GM12891 (cell line): ENCODE data around the gene UQCRH.

ENCODE experiments used
- POLR2A ChIP-seq: IDR thresholded peaks from 2 replicates; pipeline ENCODE4 v1.6.1; 2011; ENCODE audit warnings: low read depth, low read length, control low read depth
- POLR2AphosphoS5 ChIP-seq: IDR thresholded peaks from 2 replicates; pipeline ENCODE4 v1.6.1; 2011; ENCODE audit warnings: low read depth, low read length, control low read depth
- POU2F2 ChIP-seq: IDR thresholded peaks from 2 replicates; pipeline ENCODE4 v1.6.1; 2011; ENCODE audit warnings: low read depth, mild to moderate bottlenecking, control low read depth, low read length, moderate library complexity
- TAF1 ChIP-seq: IDR thresholded peaks from 2 replicates; pipeline ENCODE4 v1.6.1; 2011; ENCODE audit warnings: low read depth, low read length, control low read depth

DNA sequence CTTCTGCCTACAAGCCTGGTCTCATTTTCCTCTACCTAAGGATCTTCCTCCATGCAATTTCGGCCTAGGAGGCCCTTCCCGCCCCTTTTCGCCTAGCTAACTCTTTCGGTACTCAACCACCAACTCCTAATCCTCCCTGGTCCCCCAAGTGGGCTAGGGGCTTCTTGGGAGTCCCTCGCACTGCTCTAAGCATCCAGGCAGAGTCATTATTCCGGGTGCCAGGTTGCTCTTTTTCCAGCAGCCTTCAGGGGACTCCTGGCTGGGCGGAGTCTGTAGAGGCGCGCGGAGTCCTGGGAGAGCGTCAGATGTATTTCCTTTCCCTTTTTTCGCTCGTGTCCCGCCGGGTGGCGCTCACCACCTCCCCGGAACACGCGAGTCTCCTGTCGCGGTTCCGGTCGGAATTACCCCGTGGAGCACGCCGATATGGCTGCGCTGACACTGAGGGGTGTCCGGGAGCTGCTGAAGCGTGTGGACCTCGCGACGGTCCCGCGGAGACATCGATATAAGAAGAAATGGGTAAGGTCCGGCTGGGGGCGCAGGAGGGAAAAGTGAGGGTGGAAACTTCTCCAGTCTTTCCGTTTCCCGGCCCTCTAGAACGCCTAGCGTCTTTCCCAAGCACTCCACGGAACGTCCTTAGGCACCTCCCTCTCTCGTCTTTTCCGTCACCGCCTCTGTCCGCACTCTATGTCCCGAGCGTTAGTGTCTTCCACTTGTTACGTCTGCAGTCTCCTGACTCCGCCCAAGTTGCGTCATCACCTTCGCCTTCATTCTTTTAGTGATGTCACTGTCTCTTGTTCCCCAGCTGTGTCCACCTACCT is 37.1 kb downstream of the UQCRH start, which contains the start of gene NSUN4:
- TF ChIP-seq POLR2A (peak; percentile 71; the same call in 1 of the 2 replicates), POLR2AphosphoS5 (peak; percentile 74; the same call in 1 of the 2 replicates), TAF1 (peak; percentile 90), POU2F2 (no peak)
